Measurements from ENCODE around the gene ABHD15. TPM values are rescaled to one million over a fixed set of nuclear protein-coding genes. Genes with fewer than 3 reads are reported as not detected.

The ABHD15 gene
- total RNA-seq, 1 donor from 2014 or later = 5.9 TPM

GRCh38 chr17:29597361-29598172 is 30.7 kb upstream of the ABHD15 start:
- H3K27ac ChIP-seq (replicated peaks) = peak overlapping the region; percentile 25

DNA sequence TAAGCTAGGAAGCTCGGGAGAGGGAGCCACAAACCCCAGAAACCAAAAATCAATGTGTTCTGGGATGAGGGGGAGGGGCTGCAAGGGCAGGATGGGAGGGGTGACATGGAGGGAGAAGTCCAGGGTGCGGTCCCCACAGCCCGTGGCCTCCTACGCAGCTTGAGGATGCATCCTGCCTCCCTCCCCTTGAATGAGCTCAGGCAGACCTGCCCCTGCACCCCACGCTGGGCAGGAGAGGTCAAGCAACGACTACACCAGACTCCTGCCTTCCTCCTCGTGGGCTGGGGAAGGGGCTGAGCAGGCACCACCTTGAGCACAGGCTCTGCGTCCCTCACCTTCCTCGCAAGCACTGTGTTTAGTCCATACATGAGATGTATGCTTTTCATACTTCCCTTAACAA is 30.0 kb upstream of the ABHD15 start:
- TF ChIP-seq, protein P1, sequence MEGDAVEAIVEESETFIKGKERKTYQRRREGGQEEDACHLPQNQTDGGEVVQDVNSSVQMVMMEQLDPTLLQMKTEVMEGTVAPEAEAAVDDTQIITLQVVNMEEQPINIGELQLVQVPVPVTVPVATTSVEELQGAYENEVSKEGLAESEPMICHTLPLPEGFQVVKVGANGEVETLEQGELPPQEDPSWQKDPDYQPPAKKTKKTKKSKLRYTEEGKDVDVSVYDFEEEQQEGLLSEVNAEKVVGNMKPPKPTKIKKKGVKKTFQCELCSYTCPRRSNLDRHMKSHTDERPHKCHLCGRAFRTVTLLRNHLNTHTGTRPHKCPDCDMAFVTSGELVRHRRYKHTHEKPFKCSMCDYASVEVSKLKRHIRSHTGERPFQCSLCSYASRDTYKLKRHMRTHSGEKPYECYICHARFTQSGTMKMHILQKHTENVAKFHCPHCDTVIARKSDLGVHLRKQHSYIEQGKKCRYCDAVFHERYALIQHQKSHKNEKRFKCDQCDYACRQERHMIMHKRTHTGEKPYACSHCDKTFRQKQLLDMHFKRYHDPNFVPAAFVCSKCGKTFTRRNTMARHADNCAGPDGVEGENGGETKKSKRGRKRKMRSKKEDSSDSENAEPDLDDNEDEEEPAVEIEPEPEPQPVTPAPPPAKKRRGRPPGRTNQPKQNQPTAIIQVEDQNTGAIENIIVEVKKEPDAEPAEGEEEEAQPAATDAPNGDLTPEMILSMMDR (IDR thresholded peaks at IDR 0.05; ENCODE audit: borderline replicate concordance) = no peak
- peak overlapping the region; percentile 25 for H3K27ac ChIP-seq (replicated peaks)

More at GRCh38 chr17:29597361-29598172, 30.7 kb upstream of the ABHD15 start:
- Histone ChIP-seq H3K36me3 (no peaks in the 10 kb centered on the region), H3K27me3 (ENCODE audit: low read depth) (no peaks in the 10 kb centered on the region), H3K4me3 (no peak overlapping the region), H3K4me1 (peaks cover 42% of the 10 kb centered on the region), H3K9me3 (replicated peaks) (no peaks in the 10 kb centered on the region)
- intact Hi-C loops (cut with micrococcal nuclease) = no loop called here
- DNase-seq = no peak
- TF ChIP-seq, protein P1 (IDR thresholded peaks at IDR 0.05; ENCODE audit: borderline replicate concordance) = no peak

GRCh38 chr17:29595943-29596774 is 29.3 kb upstream of the ABHD15 start:
- TF ChIP-seq, protein P1 (IDR thresholded peaks at IDR 0.05; ENCODE audit: borderline replicate concordance) = no peak
- H3K4me3 ChIP-seq = no peak overlapping the region
- H3K4me1 ChIP-seq = peaks cover 56% of the 10 kb centered on the region
- intact Hi-C loops (cut with micrococcal nuclease) = no loop called here
- peak overlapping the region; percentile 25 for H3K27ac ChIP-seq (replicated peaks)
- H3K36me3 ChIP-seq = no peaks in the 10 kb centered on the region
- H3K9me3 ChIP-seq (replicated peaks) = no peaks in the 10 kb centered on the region
- DNase-seq = no peak
- H3K27me3 ChIP-seq (ENCODE audit: low read depth) = no peaks in the 10 kb centered on the region

More for the DNA sequence above, 30.0 kb upstream of the ABHD15 start:
- no peaks in the 10 kb centered on the region for H3K27me3 ChIP-seq (ENCODE audit: low read depth)
- H3K36me3 ChIP-seq = no peaks in the 10 kb centered on the region
- DNase-seq = no peak
- no peaks in the 10 kb centered on the region for H3K9me3 ChIP-seq (replicated peaks)
- peaks cover 49% of the 10 kb centered on the region for H3K4me1 ChIP-seq
- intact Hi-C loops (cut with micrococcal nuclease) = no loop called here
- H3K4me3 ChIP-seq = no peak overlapping the region

DNA sequence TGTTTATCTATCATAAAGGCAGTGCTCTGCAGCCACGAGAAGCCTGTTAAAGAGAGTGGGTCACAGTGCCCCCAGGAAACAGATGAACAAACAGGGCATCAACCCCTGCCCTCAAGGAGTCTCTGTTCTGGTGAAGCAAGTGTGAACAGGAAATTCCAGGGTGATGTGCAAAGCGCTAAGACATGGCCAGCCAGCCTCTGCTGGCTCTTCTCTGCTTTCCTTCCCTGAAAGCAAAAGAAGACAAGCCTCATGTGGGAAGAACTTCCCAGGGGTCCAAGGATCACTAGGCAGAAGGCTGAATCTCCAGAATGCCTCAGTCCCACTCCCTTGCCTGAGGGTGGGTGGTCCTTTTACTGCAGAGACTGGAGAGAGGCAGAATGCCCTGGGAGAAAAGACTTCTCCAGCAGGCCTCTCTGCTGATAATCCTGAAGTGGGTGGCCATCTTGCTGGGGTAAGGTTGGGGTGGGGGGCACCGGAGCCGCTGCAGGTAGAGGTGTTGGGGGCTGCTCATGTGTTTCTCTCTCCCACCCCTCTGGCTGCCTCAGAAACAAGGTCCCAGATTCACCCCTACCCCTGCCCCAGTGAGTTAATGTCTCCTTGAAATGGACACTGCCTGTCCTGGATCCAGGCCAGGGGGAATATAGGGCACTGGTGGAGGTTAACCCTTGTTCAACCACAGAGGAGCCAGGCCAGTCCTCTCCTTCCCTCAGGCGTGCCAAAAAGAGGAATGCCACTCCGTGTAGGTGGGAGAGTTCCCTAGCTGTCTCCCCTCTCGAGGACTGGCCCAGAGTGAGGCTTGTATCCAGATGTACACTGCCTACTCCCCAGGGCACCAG is 28.5 kb upstream of the ABHD15 start:
- no peaks in the 10 kb centered on the region for H3K27me3 ChIP-seq (ENCODE audit: low read depth)
- no peak overlapping the region for H3K27ac ChIP-seq (replicated peaks)
- DNase-seq = no peak
- no peaks in the 10 kb centered on the region for H3K9me3 ChIP-seq (replicated peaks)
- H3K36me3 ChIP-seq = no peaks in the 10 kb centered on the region
- TF ChIP-seq, protein P1 (IDR thresholded peaks at IDR 0.05; ENCODE audit: borderline replicate concordance) = no peak
- H3K4me1 ChIP-seq = peaks cover 64% of the 10 kb centered on the region
- no peak overlapping the region for H3K4me3 ChIP-seq
- intact Hi-C loops (cut with micrococcal nuclease) = no loop called here

- H3K9me3 ChIP-seq (replicated peaks) = no peaks in the 10 kb centered on the region
- no peak for DNase-seq
- H3K4me1 ChIP-seq = peaks cover 71% of the 10 kb centered on the region
- H3K27me3 ChIP-seq (ENCODE audit: low read depth) = no peaks in the 10 kb centered on the region
- H3K4me3 ChIP-seq = peak overlapping the region; percentile 95
- no peak overlapping the region for H3K27ac ChIP-seq (replicated peaks)
- intact Hi-C loops (cut with micrococcal nuclease) = no loop called here
- TF ChIP-seq, protein P1 (IDR thresholded peaks at IDR 0.05; ENCODE audit: borderline replicate concordance) = no peak
- H3K36me3 ChIP-seq = no peaks in the 10 kb centered on the region
Observed at GRCh38 chr17:29594519-29595090, 27.8 kb upstream of the ABHD15 start.

All from left ventricle myocardium inferior (tissue), 1 donor.